Upper lobe of left lung (tissue), 6 donors: Measurements from ENCODE around the gene OSTC. TPM values are rescaled to one million over a fixed set of nuclear protein-coding genes. Genes with fewer than 3 reads are reported as not detected.

Experiments used
- ATAC-seq, 2 donors: fragments of 200-7000 bp; cut with Tn5 transposase; one replicate each; pipeline ENCODE4 v1.9.1; 2022; ENCODE audit warnings: mild to moderate bottlenecking in 2 of 2, moderate library complexity in 2 of 2; ENCODE audit not compliant: low FRiP score in 2 of 2
- DNase-seq, 2 donors: peaks; one replicate each; pipeline ENCODE4 v3.0.0-alpha.2; 2019 to 2020
- H3K27ac ChIP-seq, 4 donors: fragments of 200-600 bp; sonication (generic); one replicate each; pipeline ENCODE4 v1.5.1; 2016 to 2019
- H3K27me3 ChIP-seq, 4 donors: fragments of 200-600 bp; sonication (generic); one replicate each; pipeline ENCODE4 v1.5.1; 2017 to 2019
- H3K36me3 ChIP-seq, 4 donors: fragments of 200-600 bp; sonication (generic); one replicate each; pipeline ENCODE4 v1.5.1; 2016 to 2019
- H3K4me1 ChIP-seq, 4 donors: fragments of 200-600 bp; sonication (generic); one replicate each; pipeline ENCODE4 v1.5.1; 2018 to 2019
- H3K4me3 ChIP-seq, 4 donors: fragments of 200-600 bp; sonication (generic); one replicate each; pipeline ENCODE4 v1.5.1; 2017 to 2019; ENCODE audit warnings: mild to moderate bottlenecking in 2 of 4, moderate library complexity in 1 of 4
- H3K9me3 ChIP-seq, 4 donors: fragments of 200-600 bp; sonication (generic); one replicate each; pipeline ENCODE4 v1.5.1; 2018 to 2019
- EP300 ChIP-seq, 4 donors: sonication (generic); formaldehyde crosslinking; IDR thresholded peaks; one replicate each; pipeline ENCODE4 v1.5.1; 2017; ENCODE audit warnings: antibody characterized with exemption in 4 of 4, control low read depth in 2 of 4
- POLR2A ChIP-seq, 4 donors: fragments of 450-650 bp; IDR thresholded peaks; one replicate each; pipeline ENCODE4 v1.5.1; 2016 to 2017; ENCODE audit warnings: antibody characterized with exemption in 4 of 4, mild to moderate bottlenecking in 2 of 4
- POLR2AphosphoS5 ChIP-seq, 2 donors: sonication (generic); formaldehyde crosslinking; IDR thresholded peaks; one replicate each; pipeline ENCODE4 v1.5.1; 2017; ENCODE audit warnings: antibody characterized with exemption in 2 of 2
- WGBS, 2 donors: methylation state at CpG; one replicate each; pipeline ENCODE4 v1.1.5; 2017 to 2018; 5-methylcytosine and 5-hydroxymethylcytosine counted together
- total RNA-seq, 6 donors: library from RNA; depleted of rRNA in 4 of 6; stranded (reverse); fragments of >200 nt in 4 of 6; gene quantifications; one replicate each; pipeline versions ENCODE4 v1.1.0 to v1.2.1, GENCODE V29; 2016 to 2021
- TF ChIP-seq, protein P1 (sequence below), 6 experiments: fragments of 450-650 bp in 4 of 6; fragments of 200-600 bp in 2 of 6; sonication (generic) in 2 of 6; IDR thresholded peaks; one replicate each; pipeline ENCODE4 v1.5.1; 2016 to 2019; ENCODE audit warnings: antibody characterized with exemption in 6 of 6
- donor health status: DM: no; HTN: no; CAD: no; lungs with moderate emphysema.
- donor health status: DM: no; HTN: yes; CAD: no; lungs with severe emphysema.

Gene OSTC
- total RNA-seq, 6 donors from 2014 or later, result 7.5 to 77.2 (median 51.3) TPM

DNA sequence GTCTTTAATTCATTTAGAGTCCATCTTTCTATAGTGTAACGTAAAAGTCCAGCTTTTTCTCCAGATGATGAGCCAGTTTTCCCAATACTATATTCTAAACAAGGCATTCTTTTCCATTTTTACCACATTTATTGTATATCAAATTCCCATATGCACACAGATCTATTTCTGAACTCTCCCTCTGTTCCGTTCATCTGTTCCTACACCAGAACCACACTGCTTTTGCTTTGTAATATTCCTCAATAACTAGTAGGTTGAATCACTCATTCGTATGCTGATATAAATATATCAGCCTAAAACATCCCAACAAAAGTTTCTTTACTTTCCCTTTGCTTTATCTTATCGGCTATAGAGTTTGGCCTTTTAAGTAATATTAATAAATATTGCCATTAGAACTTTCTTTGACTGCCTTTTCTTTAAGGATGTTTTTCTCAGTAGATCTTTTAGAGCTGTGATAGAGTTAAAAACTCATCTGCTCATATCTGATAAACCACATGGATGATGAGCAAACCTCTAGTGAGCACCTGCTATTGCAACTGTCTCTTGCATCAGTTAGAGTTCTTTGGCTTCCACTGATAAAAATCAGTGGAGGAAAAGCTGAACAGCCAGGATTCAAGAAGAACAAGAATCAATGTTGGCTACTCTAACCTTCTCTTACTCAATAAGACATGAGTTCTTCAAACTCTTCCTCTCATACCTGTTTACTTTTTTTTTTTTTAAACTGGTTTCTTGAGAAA lies 43.2 kb upstream of the OSTC start:
- 82 to 97% methylated on average over 4 of the region's 4 CpGs for WGBS, 2 donors
- TF ChIP-seq EP300 (IDR thresholded peaks at IDR 0.05), result no peak
- TF ChIP-seq, protein P1, sequence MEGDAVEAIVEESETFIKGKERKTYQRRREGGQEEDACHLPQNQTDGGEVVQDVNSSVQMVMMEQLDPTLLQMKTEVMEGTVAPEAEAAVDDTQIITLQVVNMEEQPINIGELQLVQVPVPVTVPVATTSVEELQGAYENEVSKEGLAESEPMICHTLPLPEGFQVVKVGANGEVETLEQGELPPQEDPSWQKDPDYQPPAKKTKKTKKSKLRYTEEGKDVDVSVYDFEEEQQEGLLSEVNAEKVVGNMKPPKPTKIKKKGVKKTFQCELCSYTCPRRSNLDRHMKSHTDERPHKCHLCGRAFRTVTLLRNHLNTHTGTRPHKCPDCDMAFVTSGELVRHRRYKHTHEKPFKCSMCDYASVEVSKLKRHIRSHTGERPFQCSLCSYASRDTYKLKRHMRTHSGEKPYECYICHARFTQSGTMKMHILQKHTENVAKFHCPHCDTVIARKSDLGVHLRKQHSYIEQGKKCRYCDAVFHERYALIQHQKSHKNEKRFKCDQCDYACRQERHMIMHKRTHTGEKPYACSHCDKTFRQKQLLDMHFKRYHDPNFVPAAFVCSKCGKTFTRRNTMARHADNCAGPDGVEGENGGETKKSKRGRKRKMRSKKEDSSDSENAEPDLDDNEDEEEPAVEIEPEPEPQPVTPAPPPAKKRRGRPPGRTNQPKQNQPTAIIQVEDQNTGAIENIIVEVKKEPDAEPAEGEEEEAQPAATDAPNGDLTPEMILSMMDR (IDR thresholded peaks at IDR 0.05), result no peak
- DNase-seq (no peak), ATAC-seq (no peak)
- H3K36me3 ChIP-seq, result no peaks in the 10 kb centered on the region
- no peak overlapping the region for H3K4me3 ChIP-seq
- no peaks in the 10 kb centered on the region for H3K4me1 ChIP-seq
- H3K9me3 ChIP-seq, result no peaks in the 10 kb centered on the region
- H3K27ac ChIP-seq, result no peak overlapping the region
- no peaks in the 10 kb centered on the region for H3K27me3 ChIP-seq

DNA sequence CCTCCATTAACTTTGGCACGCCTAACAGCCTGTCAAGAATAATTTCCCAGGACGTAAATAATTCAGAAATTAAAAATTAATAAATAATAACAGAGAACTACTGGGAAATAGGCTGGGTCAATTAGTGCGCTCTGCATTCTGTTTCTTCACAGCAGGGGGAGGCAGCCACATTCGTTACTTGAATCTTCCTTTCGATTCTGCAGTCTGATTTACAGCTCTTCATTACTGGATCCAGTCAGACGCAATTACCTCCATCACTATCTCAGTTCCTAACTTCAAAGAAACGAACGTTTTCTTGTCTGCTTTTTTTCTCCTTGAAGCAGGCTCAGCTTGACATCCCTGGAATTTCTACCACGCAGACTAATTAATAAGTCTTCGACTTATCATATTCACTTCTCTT lies 39.0 kb upstream of the OSTC start:
- 74 to 76% methylated on average over 10 of the region's 10 CpGs for WGBS, 2 donors
- DNase-seq (no peak), ATAC-seq (peak in 1 of 2 donors; percentile 53)
- Histone ChIP-seq H3K27me3 (no peaks in the 10 kb centered on the region), H3K4me3 (no peak overlapping the region), H3K27ac (no peak overlapping the region), H3K4me1 (no peaks in the 10 kb centered on the region), H3K36me3 (no peaks in the 10 kb centered on the region), H3K9me3 (no peaks in the 10 kb centered on the region)
- TF ChIP-seq POLR2AphosphoS5 (IDR thresholded peaks at IDR 0.05) (no peak), POLR2A (IDR thresholded peaks at IDR 0.05) (no peak), EP300 (IDR thresholded peaks at IDR 0.05) (no peak)
- TF ChIP-seq, protein P1 (IDR thresholded peaks at IDR 0.05), result no peak

DNA sequence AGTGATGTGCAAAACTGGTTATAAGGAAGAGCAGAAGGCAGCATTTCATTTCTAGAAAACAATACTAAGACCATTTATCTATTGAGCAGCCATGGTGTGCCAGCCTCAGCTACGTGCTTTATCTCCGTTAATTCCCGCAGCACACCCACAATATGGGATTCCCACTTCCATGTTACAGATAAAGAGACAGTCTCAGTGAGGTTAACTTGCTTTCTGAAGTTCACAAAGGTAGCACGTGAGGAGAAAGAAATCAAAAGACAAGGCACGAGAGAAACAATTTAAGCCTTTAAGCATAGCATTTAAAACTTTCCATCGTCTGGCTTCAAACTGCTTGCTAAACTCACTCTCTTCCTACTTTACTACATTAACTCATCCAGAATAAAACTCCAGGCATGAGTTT lies 38.0 kb upstream of the OSTC start:
- TF ChIP-seq, protein P1 (IDR thresholded peaks at IDR 0.05), result no peak
- TF ChIP-seq POLR2AphosphoS5 (IDR thresholded peaks at IDR 0.05), result no peak
- no peak for TF ChIP-seq POLR2A (IDR thresholded peaks at IDR 0.05)
- TF ChIP-seq EP300 (IDR thresholded peaks at IDR 0.05), result no peak
- ATAC-seq (no peak), DNase-seq (no peak)
- Histone ChIP-seq H3K9me3 (no peaks in the 10 kb centered on the region), H3K27ac (no peak overlapping the region), H3K36me3 (no peaks in the 10 kb centered on the region), H3K27me3 (no peaks in the 10 kb centered on the region), H3K4me1 (no peaks in the 10 kb centered on the region), H3K4me3 (no peak overlapping the region)
- 84 to 94% methylated on average over 6 of the region's 6 CpGs for WGBS, 2 donors

DNA sequence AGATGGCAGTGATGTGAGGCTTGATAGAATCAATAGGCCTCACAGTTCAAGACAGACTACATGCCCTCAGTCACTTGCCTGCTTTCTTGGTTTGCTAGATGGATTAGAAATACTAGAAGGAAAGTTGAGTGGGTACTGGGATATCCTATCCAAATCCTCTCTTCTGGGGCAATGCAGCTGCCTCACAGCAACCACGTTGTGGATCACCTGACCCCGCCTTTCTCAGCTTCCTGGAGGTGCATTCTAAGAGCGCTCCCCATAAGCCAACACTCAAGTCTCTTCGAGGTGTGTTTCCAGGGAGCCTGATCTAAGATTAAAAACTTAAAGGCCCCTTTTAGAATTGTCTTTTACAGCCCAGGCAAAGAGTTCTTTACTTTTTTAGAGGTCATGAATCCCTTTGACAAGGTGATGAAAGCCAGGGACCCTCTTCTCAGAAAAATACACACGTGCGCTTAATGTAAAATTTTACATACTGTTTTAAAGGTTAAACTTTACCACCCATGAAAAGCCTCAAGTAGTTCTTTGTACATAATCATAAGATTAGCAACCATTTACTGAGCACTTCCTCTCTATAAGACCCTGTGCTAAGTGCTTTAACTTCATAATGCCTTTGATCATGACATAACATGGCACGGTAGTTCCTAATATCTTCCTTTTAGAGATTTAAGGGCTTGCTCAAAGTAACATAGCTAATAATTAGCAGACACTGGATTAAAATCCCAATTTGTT lies 30.9 kb upstream of the OSTC start:
- Histone ChIP-seq H3K27me3 (no peaks in the 10 kb centered on the region), H3K4me1 (peaks cover 20 to 38% (median 29%) of the 10 kb centered on the region in 4 donors), H3K36me3 (peaks cover 13 to 28% (median 26%) of the 10 kb centered on the region in 4 donors), H3K27ac (peak overlapping the region; percentile 46 to 94 (median 84)), H3K9me3 (no peaks in the 10 kb centered on the region), H3K4me3 (peak overlapping the region; percentile 41 to 82 (median 70))
- 71% methylated on average over 7 of the region's 7 CpGs for WGBS, 2 donors
- DNase-seq (no peak), ATAC-seq (peak in 1 of 2 donors; percentile 7)
- TF ChIP-seq POLR2AphosphoS5 (IDR thresholded peaks at IDR 0.05) (no peak), POLR2A (IDR thresholded peaks at IDR 0.05) (no peak), EP300 (IDR thresholded peaks at IDR 0.05) (no peak)
- TF ChIP-seq, protein P1 (IDR thresholded peaks at IDR 0.05), result no peak
